Panc1 (cell line): ENCODE measurements around the gene REPIN1. TPM values are rescaled to one million over a fixed set of nuclear protein-coding genes. Genes with fewer than 3 reads are reported as not detected.

Experiments
- ATAC-seq: fragments of 200-7000 bp; cut with Tn5 transposase; 2 replicates; pipeline ENCODE4 v1.9.1; 2020; ENCODE audit warnings: mild to moderate bottlenecking, moderate library complexity
- BruUV-seq: library from RNA; stranded (reverse); fragments of 400-500 nt; replicated peaks from 2 replicates; lab custom pipeline; 2021; lab: Mats Ljungman, UMichigan
- CTCF ChIA-PET: fragments of 300-600 bp; sonication (Branson Sonifier 250); formaldehyde crosslinking; loops from one replicate; lab custom pipeline; 2022; ENCODE audit warnings: antibody characterized with exemption; lab: Charles Lee
- POLR2A ChIA-PET: fragments of 300-600 bp; sonication (Branson Sonifier 250); formaldehyde crosslinking; loops from one replicate; lab custom pipeline; 2022; ENCODE audit warnings: antibody characterized with exemption; lab: Charles Lee
- DNase-seq: peaks from one replicate; pipeline ENCODE4 v3.0.0-alpha.2; 2010; ENCODE audit warnings: low read depth, low spot score
- H3K27ac ChIP-seq: 2 replicates; pipeline ENCODE4 v1.5.1; 2011; ENCODE audit warnings: mild to moderate bottlenecking, low read length, inconsistent platforms
- H3K27me3 ChIP-seq: fragments of 200-500 bp; sonication (Bioruptor generic); 2 replicates; pipeline ENCODE4 v1.6.0; 2014; ENCODE audit warnings: low read length, inconsistent platforms; ENCODE audit not compliant: control insufficient read depth, insufficient read depth
- H3K36me3 ChIP-seq: fragments of 200-500 bp; sonication (Bioruptor generic); 2 replicates; pipeline ENCODE4 v1.5.1; 2014; ENCODE audit warnings: inconsistent platforms, mild to moderate bottlenecking, low read length, moderate library complexity; ENCODE audit not compliant: control insufficient read depth, insufficient read depth
- H3K4me1 ChIP-seq: 2 replicates; pipeline ENCODE4 v1.5.1; 2011; ENCODE audit warnings: inconsistent platforms, mild to moderate bottlenecking, low read length, moderate library complexity; ENCODE audit not compliant: control insufficient read depth, insufficient read depth
- H3K4me3 ChIP-seq, 2 experiments: 2 replicates each; pipeline ENCODE4 v1.5.1; 2011 to 2012; ENCODE audit warnings: low read depth in 2 of 2, low read length in 2 of 2, mild to moderate bottlenecking in 2 of 2, inconsistent platforms in 1 of 2, moderate library complexity in 1 of 2
- H3K9me3 ChIP-seq: fragments of 200-500 bp; sonication (Bioruptor generic); 2 replicates; pipeline ENCODE4 v1.5.1; 2014; ENCODE audit warnings: low read depth, mild to moderate bottlenecking, inconsistent platforms, low read length, moderate library complexity; ENCODE audit not compliant: control insufficient read depth, insufficient read depth
- CTCF ChIP-seq: fragments of 450-650 bp; IDR thresholded peaks from 2 replicates; pipeline ENCODE4 v1.5.1; 2017; ENCODE audit warnings: mild to moderate bottlenecking
- POLR2AphosphoS5 ChIP-seq: IDR thresholded peaks from 2 replicates; pipeline ENCODE4 v1.6.1; 2012; ENCODE audit warnings: mild to moderate bottlenecking, low read depth, low read length, moderate library complexity
- REST ChIP-seq, 2 experiments: IDR thresholded peaks; 2 replicates each; pipeline ENCODE4 v1.6.1; 2011 to 2012; ENCODE audit warnings: low read depth in 2 of 2, control low read depth in 1 of 2, low read length in 1 of 2, mild to moderate bottlenecking in 1 of 2, moderate library complexity in 1 of 2; ENCODE audit not compliant: insufficient read depth in 1 of 2
- SIN3A ChIP-seq: IDR thresholded peaks from 2 replicates; pipeline ENCODE4 v1.6.1; 2012; ENCODE audit warnings: low read depth, mild to moderate bottlenecking, low read length, moderate library complexity, borderline replicate concordance; ENCODE audit not compliant: insufficient read depth
- TCF7L2 ChIP-seq: IDR thresholded peaks from 2 replicates; pipeline ENCODE4 v1.6.1; 2011; ENCODE audit warnings: mild to moderate bottlenecking, low read depth, low read length, inconsistent platforms
- in situ Hi-C: cut with HindIII; loops from 2 replicates; pipeline ENCODE4 v1.10.0; 2016; ENCODE audit warnings: low sequenced_read_pairs, low pct_unique_long_range_greater_than_20kb
- intact Hi-C: fragments of 100-400 bp; cut with micrococcal nuclease; formaldehyde crosslinking; loops from one replicate; pipeline ENCODE4 v1.10.0; 2022; ENCODE audit not compliant: unreplicated experiment
- total RNA-seq: library from RNA; stranded (reverse); gene quantifications from one replicate; pipeline ENCODE4 v1.2.1, GENCODE V29; 2021; ENCODE audit not compliant: unreplicated experiment

The REPIN1 gene
- total RNA-seq, 1 experiment from 2014 or later, result 209 TPM

DNA sequence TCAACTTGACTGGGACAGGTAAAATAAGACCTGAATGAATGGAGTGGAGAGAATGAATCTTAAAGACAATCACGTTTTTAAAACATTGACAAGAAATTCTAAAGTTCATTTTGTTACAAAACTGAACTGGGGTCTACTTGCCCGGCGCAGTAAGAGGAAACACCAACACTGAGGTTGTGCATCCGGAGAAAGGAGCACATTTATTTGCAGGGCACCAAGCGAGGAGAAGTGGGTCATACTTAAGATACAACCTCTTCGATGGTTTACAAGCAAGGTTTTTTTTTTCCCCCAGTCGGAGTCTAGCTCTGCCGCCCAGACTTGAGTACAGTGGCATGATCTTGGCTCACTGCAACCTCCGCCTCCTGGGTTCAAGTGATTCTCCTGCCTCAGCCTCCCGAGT is 3.4 kb upstream of the REPIN1 start:
- intact Hi-C loops, result no loop called here
- Histone ChIP-seq H3K9me3 (no peaks in the 10 kb centered on the region), H3K36me3 (peaks cover 5% of the 10 kb centered on the region; the same call in 1 of the 2 replicates), H3K27me3 (no peaks in the 10 kb centered on the region), H3K4me3 (no peak overlapping the region), H3K27ac (no peak overlapping the region), H3K4me1 (peaks cover 27% of the 10 kb centered on the region)
- BruUV-seq, result no TSS peak
- POLR2A ChIA-PET, result no interaction called here
- in situ Hi-C loops, result no loop called here
- no peak for ATAC-seq
- CTCF ChIA-PET, result no interaction called here
- DNase-seq, result no peak
- TF ChIP-seq SIN3A (no peak), CTCF (no peak), REST (IDR thresholded peaks at IDR 0.05; ENCODE audit: insufficient read depth in 1 of 2, low read depth in 2 of 2, low read length in 1 of 2) (no peak), TCF7L2 (no peak), POLR2AphosphoS5 (no peak)

DNA sequence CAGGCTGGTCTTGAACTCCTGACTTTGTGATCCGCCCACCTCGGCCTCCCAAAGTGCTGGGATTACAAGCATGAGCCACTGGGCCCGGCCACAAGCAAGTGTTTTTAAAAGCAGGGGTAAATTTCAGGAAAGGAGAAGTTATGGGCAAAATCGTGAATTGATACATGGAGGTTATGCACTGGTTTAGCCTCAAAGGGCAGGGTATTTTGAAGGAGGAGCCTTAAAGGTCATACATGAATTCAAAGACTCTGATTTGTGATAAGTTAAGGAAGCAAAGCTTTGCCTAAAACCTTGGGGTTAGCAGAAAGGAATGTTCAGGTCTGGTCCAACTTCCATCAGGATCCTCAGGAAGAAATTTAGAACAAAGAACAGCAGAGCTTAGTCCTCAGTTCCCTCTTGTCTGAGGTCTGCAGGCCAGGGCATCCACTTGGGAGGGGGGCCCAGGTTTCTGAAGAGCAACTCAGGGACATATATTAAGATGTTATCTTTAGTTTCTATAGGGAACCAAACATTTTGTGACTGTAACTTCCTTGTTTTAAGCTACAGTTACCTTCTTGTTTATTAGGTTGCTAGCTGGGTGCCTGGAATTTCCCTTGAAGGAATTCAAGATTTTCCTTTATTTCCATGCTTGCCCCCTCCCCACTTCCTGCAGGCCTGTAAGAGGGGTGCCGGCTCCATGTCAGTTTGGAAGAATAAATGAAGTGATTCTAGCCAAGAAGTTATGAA is 2.8 kb upstream of the REPIN1 start:
- peaks cover 5% of the 10 kb centered on the region; the same call in 1 of the 2 replicates for H3K36me3 ChIP-seq
- POLR2A ChIA-PET, result interaction anchor here (0.6 kb wide), 1 partner anchor 22 kb away, joined by 4 read pairs; no protein-coding TSS in a partner anchor
- H3K4me1 ChIP-seq, result peaks cover 33% of the 10 kb centered on the region
- no peak overlapping the region for H3K4me3 ChIP-seq
- peak overlapping the region; percentile 79 for H3K27ac ChIP-seq
- intact Hi-C loops (no loop called here), in situ Hi-C loops (no loop called here)
- BruUV-seq, result no TSS peak
- H3K9me3 ChIP-seq, result no peaks in the 10 kb centered on the region
- no peak for TF ChIP-seq SIN3A
- no peak for TF ChIP-seq POLR2AphosphoS5
- TF ChIP-seq REST (IDR thresholded peaks at IDR 0.05; ENCODE audit: insufficient read depth in 1 of 2, low read depth in 2 of 2, low read length in 1 of 2), result no peak
- TF ChIP-seq CTCF, result no peak
- no peak for TF ChIP-seq TCF7L2
- ATAC-seq (no peak), DNase-seq (no peak)
- H3K27me3 ChIP-seq, result no peaks in the 10 kb centered on the region
- CTCF ChIA-PET, result no interaction called here
